ENCODE measurements around the gene NTF3. TPM values are rescaled to one million over a fixed set of nuclear protein-coding genes. Genes with fewer than 3 reads are reported as not detected.
A peak's percentile ranks its signal among the peaks of the same experiment; 100 is the strongest.

NTF3 gene
- polyA plus RNA-seq, 1 donor (not counting 4 experiments of a cell fraction or from before 2014, with no cell fraction given), result not detected

DNA sequence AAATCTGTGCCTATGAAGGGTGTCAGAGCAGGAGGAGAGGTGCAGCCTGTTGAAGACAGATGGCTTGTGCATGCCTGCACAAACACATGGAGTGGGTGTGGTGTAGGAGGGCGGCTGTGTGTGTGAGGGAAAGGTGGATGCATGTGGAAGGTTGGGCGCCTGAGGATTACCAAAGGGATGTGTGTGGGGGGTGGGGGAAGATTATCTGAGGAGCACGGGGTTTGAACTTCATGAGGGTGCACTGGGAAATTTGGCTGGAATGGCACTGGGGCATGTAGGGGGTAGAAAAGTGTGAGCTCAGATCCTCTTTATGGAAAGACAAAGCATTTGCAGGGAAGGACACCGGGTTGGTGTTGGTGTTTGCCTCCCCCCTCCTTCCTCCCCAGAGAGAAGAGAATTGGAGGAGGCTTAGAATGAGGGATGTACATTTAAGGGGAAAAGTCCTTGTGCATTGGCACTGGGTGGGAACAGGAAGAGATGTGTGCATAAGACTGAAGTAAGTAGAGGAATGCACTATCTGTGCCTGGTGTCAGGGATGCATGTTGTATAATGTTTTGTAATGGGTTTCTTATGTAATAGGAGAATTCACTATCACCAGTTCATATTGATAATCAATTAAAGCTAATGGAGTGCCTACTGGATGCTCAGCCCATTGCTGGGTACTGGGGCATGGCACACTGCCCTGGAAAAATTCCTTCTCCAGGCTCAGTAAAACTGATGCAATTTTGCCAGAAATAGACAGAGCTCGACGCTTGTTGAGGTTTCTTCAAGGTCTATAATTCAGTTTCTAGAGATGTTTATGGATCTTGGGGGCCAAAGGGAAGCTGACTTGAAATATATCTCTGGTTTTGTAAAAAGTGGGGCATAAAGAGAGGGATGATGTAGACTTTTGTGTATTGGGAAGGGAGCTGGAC, 3.0 kb downstream of the NTF3 start:
- Histone ChIP-seq H3K27ac (ENCODE audit: control insufficient read depth, insufficient read depth, low read length) (no peak overlapping the region), H3K9me3 (ENCODE audit: control insufficient read depth, low read depth, low read length) (no peaks in the 10 kb centered on the region), H3K4me1 (ENCODE audit: control insufficient read depth, extremely low read depth, insufficient read depth, low read length) (no peaks in the 10 kb centered on the region), H3K79me2 (ENCODE audit: control insufficient read depth, insufficient read depth, low read length) (no peaks in the 10 kb centered on the region), H3K4me3 (ENCODE audit: control insufficient read depth in 2 of 3, extremely low read depth in 1 of 3, insufficient read depth in 2 of 3, low read depth in 1 of 3, low read length in 3 of 3) (no peak overlapping the region), H3K36me3 (ENCODE audit: control insufficient read depth in 2 of 2, extremely low read depth in 1 of 2, insufficient read depth in 2 of 2, low read length in 2 of 2) (no peaks in the 10 kb centered on the region), H3K9ac (ENCODE audit: control insufficient read depth, extremely low read depth, insufficient read depth, low read length) (no peak overlapping the region), H3K9me1 (ENCODE audit: control insufficient read depth, extremely low read depth, insufficient read depth, low read length) (no peaks in the 10 kb centered on the region), H2AFZ (ENCODE audit: control insufficient read depth, low read length) (no peak overlapping the region), H3K4me2 (ENCODE audit: control insufficient read depth, extremely low read depth, insufficient read depth, low read depth, low read length) (no peak overlapping the region), H4K20me1 (ENCODE audit: control insufficient read depth, extremely low read depth, insufficient read depth, low read length) (no peaks in the 10 kb centered on the region), H3K27me3 (ENCODE audit: control insufficient read depth, extremely low read depth, insufficient read depth, low read length) (peaks cover 69% of the 10 kb centered on the region)
- DNase-seq (ENCODE audit: low read depth, low spot score), result no peak
- dilution Hi-C loops (cut with MboI; ENCODE audit: extremely low pct_ligation_motif_present, low sequenced_read_pairs), result no loop called here
- FAIRE-seq, result no peak
- TF ChIP-seq, protein P1, sequence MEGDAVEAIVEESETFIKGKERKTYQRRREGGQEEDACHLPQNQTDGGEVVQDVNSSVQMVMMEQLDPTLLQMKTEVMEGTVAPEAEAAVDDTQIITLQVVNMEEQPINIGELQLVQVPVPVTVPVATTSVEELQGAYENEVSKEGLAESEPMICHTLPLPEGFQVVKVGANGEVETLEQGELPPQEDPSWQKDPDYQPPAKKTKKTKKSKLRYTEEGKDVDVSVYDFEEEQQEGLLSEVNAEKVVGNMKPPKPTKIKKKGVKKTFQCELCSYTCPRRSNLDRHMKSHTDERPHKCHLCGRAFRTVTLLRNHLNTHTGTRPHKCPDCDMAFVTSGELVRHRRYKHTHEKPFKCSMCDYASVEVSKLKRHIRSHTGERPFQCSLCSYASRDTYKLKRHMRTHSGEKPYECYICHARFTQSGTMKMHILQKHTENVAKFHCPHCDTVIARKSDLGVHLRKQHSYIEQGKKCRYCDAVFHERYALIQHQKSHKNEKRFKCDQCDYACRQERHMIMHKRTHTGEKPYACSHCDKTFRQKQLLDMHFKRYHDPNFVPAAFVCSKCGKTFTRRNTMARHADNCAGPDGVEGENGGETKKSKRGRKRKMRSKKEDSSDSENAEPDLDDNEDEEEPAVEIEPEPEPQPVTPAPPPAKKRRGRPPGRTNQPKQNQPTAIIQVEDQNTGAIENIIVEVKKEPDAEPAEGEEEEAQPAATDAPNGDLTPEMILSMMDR (optimal IDR thresholded peaks at IDR 0.05 in 1 of 3, IDR thresholded peaks at IDR 0.05 in 1 of 3, conservative IDR thresholded peaks at IDR 0.05 in 1 of 3; ENCODE audit: extremely low read depth in 1 of 3, insufficient read depth in 2 of 3, low read length in 3 of 3), result no peak
- peak; percentile 15 for TF ChIP-seq EZH2 (IDR thresholded peaks at IDR 0.05; ENCODE audit: low read length)

DNA sequence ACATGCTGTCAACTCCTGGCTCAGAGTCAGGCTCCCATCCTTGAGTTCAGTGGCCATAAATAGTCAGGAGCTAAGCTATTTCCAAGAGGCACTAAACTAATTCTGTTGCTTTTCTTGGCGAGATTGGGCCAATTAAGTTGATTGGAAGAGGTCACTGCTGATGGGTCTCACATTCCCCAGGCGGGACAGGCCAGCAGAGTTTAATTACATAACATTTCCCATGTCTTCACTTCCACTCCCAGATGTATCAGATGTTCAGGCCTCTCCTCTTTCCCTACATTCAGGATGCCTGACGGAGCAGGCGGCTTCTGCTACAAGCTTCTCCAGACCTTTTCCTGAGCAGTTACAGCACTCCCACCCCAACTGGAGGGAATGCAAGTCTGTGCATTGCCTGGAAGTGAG, 5.3 kb downstream of the NTF3 start:
- Histone ChIP-seq H3K79me2 (ENCODE audit: control insufficient read depth, insufficient read depth, low read length) (no peaks in the 10 kb centered on the region), H4K20me1 (ENCODE audit: control insufficient read depth, extremely low read depth, insufficient read depth, low read length) (no peaks in the 10 kb centered on the region), H3K9me3 (ENCODE audit: control insufficient read depth, low read depth, low read length) (no peaks in the 10 kb centered on the region), H3K4me1 (ENCODE audit: control insufficient read depth, extremely low read depth, insufficient read depth, low read length) (no peaks in the 10 kb centered on the region), H3K36me3 (ENCODE audit: control insufficient read depth in 2 of 2, extremely low read depth in 1 of 2, insufficient read depth in 2 of 2, low read length in 2 of 2) (no peaks in the 10 kb centered on the region), H3K4me3 (ENCODE audit: control insufficient read depth in 2 of 3, extremely low read depth in 1 of 3, insufficient read depth in 2 of 3, low read depth in 1 of 3, low read length in 3 of 3) (no peak overlapping the region), H3K4me2 (ENCODE audit: control insufficient read depth, extremely low read depth, insufficient read depth, low read depth, low read length) (no peak overlapping the region), H3K9me1 (ENCODE audit: control insufficient read depth, extremely low read depth, insufficient read depth, low read length) (no peaks in the 10 kb centered on the region), H3K9ac (ENCODE audit: control insufficient read depth, extremely low read depth, insufficient read depth, low read length) (no peak overlapping the region), H3K27ac (ENCODE audit: control insufficient read depth, insufficient read depth, low read length) (no peak overlapping the region), H2AFZ (ENCODE audit: control insufficient read depth, low read length) (no peak overlapping the region), H3K27me3 (ENCODE audit: control insufficient read depth, extremely low read depth, insufficient read depth, low read length) (peaks cover 46% of the 10 kb centered on the region)
- TF ChIP-seq, protein P1 (optimal IDR thresholded peaks at IDR 0.05 in 1 of 3, IDR thresholded peaks at IDR 0.05 in 1 of 3, conservative IDR thresholded peaks at IDR 0.05 in 1 of 3; ENCODE audit: extremely low read depth in 1 of 3, insufficient read depth in 2 of 3, low read length in 3 of 3), result no peak
- no peak for TF ChIP-seq EZH2 (IDR thresholded peaks at IDR 0.05; ENCODE audit: low read length)
- FAIRE-seq, result no peak
- DNase-seq (ENCODE audit: low read depth, low spot score), result no peak
- dilution Hi-C loops (cut with MboI; ENCODE audit: extremely low pct_ligation_motif_present, low sequenced_read_pairs), result no loop called here
